Measurements from ENCODE around the gene TFDP1.

TFDP1 gene

GRCh38 chr13:113632706-113633484, 48.3 kb downstream of the TFDP1 start:
- DNase-seq (ENCODE audit: low spot score): no peak

GRCh38 chr13:113633485-113633873, 48.9 kb downstream of the TFDP1 start:
- DNase-seq (ENCODE audit: low spot score): no peak

DNA sequence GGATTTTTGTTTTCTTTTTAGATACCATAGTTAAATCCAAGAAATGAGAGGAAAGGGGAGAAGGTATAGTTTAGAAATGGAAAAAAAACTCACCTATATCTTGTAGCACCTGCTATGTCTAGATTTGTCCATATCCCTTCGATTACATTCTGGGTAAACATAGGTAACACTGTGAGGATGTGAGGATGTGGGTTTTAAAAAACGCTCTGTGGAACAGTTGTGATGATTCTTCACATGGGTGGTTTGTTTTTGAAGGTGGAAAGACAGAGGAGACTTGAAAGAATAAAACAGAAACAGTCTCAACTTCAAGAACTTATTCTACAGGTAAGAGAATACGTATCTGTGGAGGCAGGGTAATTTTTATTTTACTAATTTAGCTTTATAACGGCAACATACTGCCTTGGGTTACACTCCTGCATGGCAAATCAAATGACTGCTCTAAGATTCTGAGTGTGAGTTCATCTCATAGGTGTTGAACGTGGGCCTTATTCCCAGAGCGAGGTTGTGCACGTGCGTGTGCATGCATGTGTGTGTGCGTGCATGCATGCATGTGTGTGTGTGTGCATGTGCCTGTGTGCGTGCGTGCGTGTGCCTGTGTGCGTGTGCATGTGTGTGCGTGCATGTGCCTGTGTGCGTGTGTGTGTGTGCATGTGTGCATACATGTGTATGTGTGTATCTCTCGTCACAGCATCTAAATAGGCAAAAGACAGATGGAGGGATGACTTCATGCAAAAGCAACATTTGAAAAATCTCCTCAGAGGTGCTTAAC, 49.9 kb downstream of the TFDP1 start:
- no peak for DNase-seq (ENCODE audit: low spot score)

- DNase-seq (ENCODE audit: low spot score): no peak
These were observed 50.5 kb downstream of the TFDP1 start for GRCh38 chr13:113635048-113635420.

DNA sequence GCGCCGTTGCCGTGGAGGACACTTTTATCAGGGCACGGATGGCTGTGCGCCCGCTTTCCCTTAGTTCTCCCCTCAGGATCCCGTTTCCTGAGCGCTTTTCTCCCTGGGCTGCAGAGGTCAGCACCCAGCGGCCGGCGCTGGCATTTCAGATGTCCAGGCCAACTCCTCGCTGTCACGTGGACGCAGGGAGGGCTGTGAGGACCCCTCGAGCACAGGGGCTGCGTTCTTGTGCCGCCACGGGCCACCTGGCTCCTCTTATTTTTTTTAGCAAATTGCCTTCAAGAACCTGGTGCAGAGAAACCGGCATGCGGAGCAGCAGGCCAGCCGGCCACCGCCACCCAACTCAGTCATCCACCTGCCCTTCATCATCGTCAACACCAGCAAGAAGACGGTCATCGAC, 51.2 kb downstream of the TFDP1 start:
- DNase-seq (ENCODE audit: low spot score): no peak

GRCh38 chr13:113636266-113636963, 51.9 kb downstream of the TFDP1 start:
- no peak for DNase-seq (ENCODE audit: low spot score)

GRCh38 chr13:113637262-113638160, 53.0 kb downstream of the TFDP1 start:
- DNase-seq (ENCODE audit: low spot score): no peak

GRCh38 chr13:113638173-113638746, 53.7 kb downstream of the TFDP1 start:
- no peak for DNase-seq (ENCODE audit: low spot score)

GRCh38 chr13:113638806-113639205, 54.3 kb downstream of the TFDP1 start:
- no peak for DNase-seq (ENCODE audit: low spot score)

GRCh38 chr13:113639616-113640262, 55.2 kb downstream of the TFDP1 start:
- DNase-seq (ENCODE audit: low spot score): no peak

DNA sequence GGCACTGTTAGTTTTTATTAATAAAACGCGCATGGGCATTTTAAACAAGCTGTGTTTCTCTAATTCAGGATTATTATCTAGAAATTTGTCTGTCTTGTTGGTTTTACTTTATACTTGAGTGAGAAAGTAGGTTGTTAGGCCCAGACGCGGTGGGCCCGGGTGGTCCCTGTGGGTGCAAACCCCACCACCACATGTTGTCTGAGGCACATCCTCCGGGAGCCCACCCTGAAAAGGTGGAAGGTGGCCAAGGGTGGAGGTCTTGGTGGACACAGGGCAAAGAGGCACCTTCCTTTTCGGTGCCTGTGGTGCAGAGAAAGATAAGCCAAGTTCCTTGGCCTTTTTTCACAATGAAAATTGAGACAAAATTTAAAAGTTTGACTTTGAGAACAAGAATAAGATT, 56.9 kb downstream of the TFDP1 start:
- no peak for DNase-seq (ENCODE audit: low spot score)

GRCh38 chr13:113642563-113642962, 58.0 kb downstream of the TFDP1 start:
- DNase-seq (ENCODE audit: low spot score): no peak

DNA sequence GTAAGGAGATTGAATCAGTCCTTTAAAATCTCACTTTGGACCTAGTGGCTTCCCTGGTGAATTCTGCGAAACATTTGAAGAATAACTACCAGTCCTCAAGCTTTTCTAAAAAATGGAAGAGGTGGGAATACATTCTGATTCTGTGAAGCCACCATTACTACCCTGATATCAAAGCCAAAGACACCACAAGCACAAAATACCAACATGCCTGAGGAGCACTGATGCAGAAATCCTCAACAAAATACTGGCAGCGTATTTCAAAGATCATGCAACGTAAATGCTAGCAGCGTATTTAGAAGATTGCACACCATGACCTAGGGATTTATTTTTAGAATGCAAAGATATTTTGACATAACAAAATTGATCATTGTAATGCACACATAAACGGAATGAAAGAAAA, 59.0 kb downstream of the TFDP1 start:
- no peak for DNase-seq (ENCODE audit: low spot score)

DNA sequence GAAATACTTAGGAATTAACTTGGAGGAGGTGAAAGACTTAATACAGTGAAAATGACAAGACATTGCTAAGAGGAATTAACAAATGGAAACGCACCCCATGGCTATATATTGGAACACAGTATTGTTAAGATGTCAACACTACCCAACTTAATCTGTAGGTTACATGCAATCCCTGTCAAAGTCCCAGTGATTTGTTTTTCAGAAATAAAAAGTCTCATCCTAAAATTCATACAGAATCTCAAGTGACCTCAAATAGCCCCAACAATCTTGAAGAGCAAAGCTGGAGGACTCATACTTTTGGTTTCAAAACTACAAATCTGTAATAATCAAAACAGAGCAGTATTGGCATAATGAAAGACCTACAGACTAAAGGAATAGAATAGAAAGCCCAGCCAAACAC, 60.2 kb downstream of the TFDP1 start:
- no peak for DNase-seq (ENCODE audit: low spot score)

- DNase-seq (ENCODE audit: low spot score): no peak
These were observed 60.8 kb downstream of the TFDP1 start for GRCh38 chr13:113645329-113645728.

- no peak for DNase-seq (ENCODE audit: low spot score)
These were observed 61.8 kb downstream of the TFDP1 start for GRCh38 chr13:113646376-113646775.

DNA sequence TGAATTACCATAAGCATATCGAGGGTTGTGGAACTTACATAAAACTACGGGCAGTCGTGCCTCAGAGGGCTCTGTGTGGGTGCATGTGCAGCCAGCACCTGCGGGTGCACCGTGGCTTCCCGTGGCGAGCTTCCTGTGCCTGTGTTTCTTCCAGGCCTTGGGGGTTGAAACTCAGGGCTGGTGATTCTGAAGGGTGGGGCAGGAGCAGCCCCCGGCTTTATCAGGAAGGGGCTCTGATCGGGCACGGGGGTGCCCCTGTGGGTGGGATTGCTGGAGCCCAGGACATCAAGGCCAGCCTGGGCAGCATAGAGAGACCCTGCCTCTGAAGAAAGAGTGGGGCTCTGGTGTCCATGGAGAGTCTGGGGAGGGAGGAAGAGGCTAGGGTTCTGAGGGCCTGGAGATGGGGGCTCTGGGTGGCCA, 62.4 kb downstream of the TFDP1 start:
- no peak for DNase-seq (ENCODE audit: low spot score)

DNA sequence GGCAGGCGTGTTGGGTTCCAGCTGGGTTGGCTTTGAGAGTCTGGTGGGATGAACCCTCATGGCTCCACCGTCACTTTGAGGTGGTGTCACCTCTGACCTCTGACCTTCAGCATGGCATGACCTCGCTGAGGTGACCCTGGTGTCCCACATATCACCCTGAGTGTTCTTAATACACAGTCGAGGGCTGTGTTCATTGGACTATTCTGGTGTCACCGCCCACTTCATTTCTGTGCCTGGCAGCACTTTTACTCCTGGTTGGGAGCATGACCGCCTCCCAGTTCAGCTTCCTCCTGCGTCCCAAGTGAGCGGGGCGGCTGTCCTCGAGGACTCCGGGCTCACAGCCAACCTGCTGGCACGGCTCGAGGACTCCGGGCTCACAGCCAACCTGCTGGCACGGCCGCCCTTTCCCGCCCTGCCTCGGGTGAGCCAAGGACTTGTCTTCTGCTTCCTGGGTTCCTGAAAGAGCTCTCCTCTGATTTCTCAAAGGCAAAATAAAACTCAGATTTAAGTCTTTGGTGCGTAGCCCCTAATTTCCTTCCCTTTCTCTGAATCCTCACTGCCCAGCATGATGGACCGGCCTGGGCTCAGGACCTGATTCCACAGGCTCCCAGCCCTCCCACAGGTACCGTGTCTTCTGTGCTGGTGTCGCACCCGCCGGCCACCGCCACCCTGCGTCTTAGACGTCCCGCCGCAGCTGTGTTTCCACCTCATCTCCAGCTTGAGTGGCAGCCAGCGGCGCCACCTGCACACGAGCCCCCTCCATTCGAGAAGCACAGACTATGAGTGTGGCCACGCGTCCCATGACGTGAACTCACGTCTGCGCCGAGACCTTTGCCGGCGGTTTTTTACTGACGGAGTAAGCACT, 63.0 kb downstream of the TFDP1 start:
- no peak for DNase-seq (ENCODE audit: low spot score)

DNA sequence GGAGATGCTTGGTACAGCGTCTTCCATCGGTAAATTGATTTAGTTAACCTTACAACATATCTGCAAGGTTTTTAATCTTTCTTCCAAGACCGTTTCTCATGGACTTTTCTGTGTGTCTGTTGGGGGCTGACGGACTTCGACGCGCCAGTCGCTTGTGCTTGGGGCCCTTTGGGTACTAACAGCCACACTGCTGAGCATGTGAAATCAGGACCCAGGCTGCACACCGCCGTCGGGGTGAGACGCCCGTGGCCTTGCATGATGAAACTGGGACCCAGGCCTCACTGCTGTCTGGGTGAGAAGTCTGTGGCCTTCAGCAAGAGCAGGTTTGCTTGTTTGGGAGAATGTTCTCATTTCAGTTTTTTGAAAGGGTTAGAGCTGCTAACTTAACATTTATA, 63.7 kb downstream of the TFDP1 start:
- DNase-seq (ENCODE audit: low spot score): no peak

DNA sequence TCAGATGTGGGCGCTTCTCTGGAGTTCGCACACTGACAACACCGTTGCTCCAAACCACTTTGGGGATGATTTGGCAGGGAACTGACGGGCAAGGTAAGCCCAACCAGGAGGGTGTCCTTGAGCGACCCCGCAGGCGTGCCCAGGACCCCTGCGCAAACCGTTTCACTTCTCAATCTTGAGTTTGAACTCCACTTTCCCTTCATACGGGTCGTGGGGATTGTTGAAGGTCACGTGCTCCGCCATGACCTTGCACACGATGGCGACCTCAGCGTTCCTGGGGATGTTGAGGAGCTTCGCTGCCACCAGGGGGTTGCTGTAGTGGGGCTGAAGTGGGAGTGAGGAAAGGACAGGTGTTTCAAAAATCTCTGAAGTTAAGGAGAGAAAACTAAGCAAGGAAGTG, 64.7 kb downstream of the TFDP1 start:
- DNase-seq (ENCODE audit: low spot score): no peak

Measured in CD4-positive, alpha-beta T cell treated with Interleukin-15 for 4 hours (primary cell).